K562 (cell line): ENCODE results near the gene CCM2. TPM values are rescaled to one million over a fixed set of nuclear protein-coding genes. Genes with fewer than 3 reads are reported as not detected.
A peak's percentile ranks its signal among the peaks of the same experiment; 100 is the strongest.

Experiments used
- BACH1 ChIP-seq: fragments of 200-800 bp; sonication (Bioruptor generic); IDR thresholded peaks from 2 replicates; pipeline ENCODE4 v1.6.1; 2016; ENCODE audit warnings: missing genetic modification characterization, missing compliant biosample characterization
- CEBPZ ChIP-seq: fragments of 150-350 bp; IDR thresholded peaks from 2 replicates; pipeline ENCODE4 v1.6.1; 2014; ENCODE audit warnings: low read depth, mild to moderate bottlenecking, low read length, borderline replicate concordance
- DIDO1 ChIP-seq: fragments of 450-650 bp; IDR thresholded peaks from 2 replicates; pipeline ENCODE4 v1.6.1; 2016; ENCODE audit warnings: low read depth, missing biosample characterization, missing genetic modification characterization
- ELF2 ChIP-seq: fragments of 250-450 bp; sonication (Bioruptor Pico); IDR thresholded peaks from 2 replicates; pipeline ENCODE4 v1.5.0; 2021; ENCODE audit warnings: mild to moderate bottlenecking
- GABPB2 ChIP-seq: fragments of 250-450 bp; sonication (Bioruptor Pico); conservative IDR thresholded peaks from 2 replicates; pipeline ENCODE4 v1.5.1; 2021; ENCODE audit warnings: mild to moderate bottlenecking
- GTF2E2 ChIP-seq: fragments of 200-800 bp; sonication (Bioruptor generic); IDR thresholded peaks from 2 replicates; pipeline ENCODE4 v1.6.1; 2016; ENCODE audit warnings: missing genetic modification characterization, missing compliant biosample characterization
- NCOA2 ChIP-seq, 2 experiments: fragments of 450-650 bp; IDR thresholded peaks; 2 replicates each; pipeline ENCODE4 v1.6.1; 2018; ENCODE audit warnings: mild to moderate bottlenecking in 2 of 2, moderate library complexity in 1 of 2; ENCODE audit not compliant: partially characterized antibody in 2 of 2
- NFE2L1 ChIP-seq: fragments of 450-650 bp; IDR thresholded peaks from 2 replicates; pipeline ENCODE4 v1.6.1; 2016; ENCODE audit warnings: missing genetic modification characterization, low read depth, mild to moderate bottlenecking, missing compliant biosample characterization, moderate library complexity, borderline replicate concordance
- NUFIP1 ChIP-seq: fragments of 450-650 bp; IDR thresholded peaks from 2 replicates; pipeline ENCODE4 v1.6.1; 2018; ENCODE audit not compliant: partially characterized antibody
- RBM15 ChIP-seq: fragments of 200-400 bp; formaldehyde crosslinking; IDR thresholded peaks from 2 replicates; pipeline ENCODE4 v1.6.1; 2018; ENCODE audit warnings: mild to moderate bottlenecking, low read length, moderate library complexity; ENCODE audit not compliant: insufficient read depth
- RFX7 ChIP-seq: fragments of 250-450 bp; sonication (Bioruptor Pico); IDR thresholded peaks from 2 replicates; pipeline ENCODE4 v1.5.1; 2021; ENCODE audit warnings: mild to moderate bottlenecking
- RNF2 ChIP-seq: sonication (generic); IDR thresholded peaks from 2 replicates; pipeline ENCODE4 v1.6.1; 2016
- SREBF2 ChIP-seq: sonication (generic); formaldehyde crosslinking; IDR thresholded peaks from 2 replicates; pipeline ENCODE4 v1.4.0; 2020; ENCODE audit warnings: mild to moderate bottlenecking, missing genetic modification reagents
- STAG1 ChIP-seq: sonication (generic); formaldehyde crosslinking; IDR thresholded peaks from 2 replicates; pipeline ENCODE4 v1.5.0; 2020; ENCODE audit warnings: missing genetic modification reagents, borderline replicate concordance
- TAF15 ChIP-seq: fragments of 200-400 bp; formaldehyde crosslinking; IDR thresholded peaks from 2 replicates; pipeline ENCODE4 v1.6.1; 2017; ENCODE audit warnings: mild to moderate bottlenecking, low read depth, low read length, moderate library complexity
- TAL1 ChIP-seq: fragments of 450-650 bp; IDR thresholded peaks from 2 replicates; pipeline ENCODE4 v1.6.1; 2016; ENCODE audit warnings: mild to moderate bottlenecking
- TFAM ChIP-seq: fragments of 250-450 bp; sonication (Bioruptor Pico); conservative IDR thresholded peaks from 2 replicates; pipeline ENCODE4 v1.5.0; 2021; ENCODE audit warnings: mild to moderate bottlenecking, moderate library complexity
- TGIF2 ChIP-seq: sonication (generic); formaldehyde crosslinking; IDR thresholded peaks from 2 replicates; pipeline ENCODE4 v1.8.1; 2022; ENCODE audit warnings: mild to moderate bottlenecking, missing genetic modification reagents, moderate library complexity
- USF2 ChIP-seq: sonication (generic); formaldehyde crosslinking; IDR thresholded peaks from 2 replicates; pipeline ENCODE4 v1.5.0; 2020; ENCODE audit warnings: missing genetic modification reagents
- YY1 ChIP-seq, 3 experiments: IDR thresholded peaks; 2 replicates each; pipeline ENCODE4 v1.6.1; 2011; ENCODE audit warnings: low read length in 2 of 3, mild to moderate bottlenecking in 2 of 3, moderate library complexity in 2 of 3, borderline replicate concordance in 1 of 3, control low read depth in 1 of 3, low read depth in 1 of 3; ENCODE audit not compliant: insufficient read depth in 3 of 3, insufficient replicate concordance in 2 of 3, control insufficient read depth in 1 of 3, insufficient read length in 1 of 3; ENCODE audit errors: extremely low read depth in 1 of 3
- ZNF197 ChIP-seq: fragments of 200-800 bp; sonication (Bioruptor generic); IDR thresholded peaks from 2 replicates; pipeline ENCODE4 v1.6.1; 2016; ENCODE audit warnings: low read depth, missing genetic modification characterization, missing compliant biosample characterization
- ZNF280A ChIP-seq: fragments of 450-650 bp; IDR thresholded peaks from 2 replicates; pipeline ENCODE4 v1.6.1; 2018; ENCODE audit warnings: mild to moderate bottlenecking, low read depth; ENCODE audit not compliant: partially characterized antibody
- ZNF583 ChIP-seq: fragments of 250-450 bp; sonication (Bioruptor Pico); IDR thresholded peaks from 2 replicates; pipeline ENCODE4 v1.4.0; 2020
- ZNF717 ChIP-seq: fragments of 250-450 bp; sonication (Bioruptor Pico); IDR thresholded peaks from 2 replicates; pipeline ENCODE4 v1.5.0; 2021
- ZNF766 ChIP-seq: fragments of 200-800 bp; sonication (Bioruptor generic); conservative IDR thresholded peaks from 2 replicates; pipeline ENCODE4 v1.6.1; 2016; ENCODE audit warnings: missing genetic modification characterization, missing compliant biosample characterization
- polyA plus RNA-seq, 8 experiments: library from polyadenylated mRNA; depleted of rRNA in 4 of 8; stranded (reverse) in 5 of 8; unstranded in 3 of 8; fragments of >200 nt; fragmentation: Nextera tagmentation in 2 of 8; fragmentation: Illumina TruSeq in 1 of 8; extraction: Ambion mirVana in 2 of 8; extraction: Trizol in 1 of 8; gene quantifications; 2 replicates each; pipeline versions ENCODE4 v1.2.1 to v1.2.3, GENCODE V29; 2011 to 2014; ENCODE audit warnings: inconsistent platforms in 1 of 8, missing spikeins in 1 of 8
- total RNA-seq, 7 experiments: library from RNA; depleted of rRNA in 6 of 7; stranded (reverse); fragments of >200 nt in 6 of 7; fragmentation: Illumina TruSeq in 2 of 7; extraction: Trizol in 2 of 7; gene quantifications; 2 replicates each; pipeline versions ENCODE4 v1.2.1 to v1.2.3, GENCODE V29; 2011 to 2021; ENCODE audit warnings: low replicate concordance in 1 of 7

CCM2 gene
- total and polyA plus RNA-seq, 9 of the 15 experiments (the other 6 are each of a cell fraction or from before 2014, with no cell fraction given): 0.41 to 38.6 (median 25.9) TPM

- TF ChIP-seq NFE2L1 (tag): no peak
- no peak for TF ChIP-seq ZNF197 (CRISPR knock-in tag)
- no peak for TF ChIP-seq GABPB2 (CRISPR knock-in tag)
- TF ChIP-seq DIDO1 (tag): no peak
- TF ChIP-seq RBM15: no peak
- TF ChIP-seq ELF2 (CRISPR knock-in tag): no peak
- no peak for TF ChIP-seq SREBF2 (CRISPR knock-in tag)
- TF ChIP-seq TAL1: peak; percentile 84
- TF ChIP-seq YY1 (IDR thresholded peaks at IDR 0.05; ENCODE audit: borderline replicate concordance in 1 of 3, control insufficient read depth in 1 of 3, extremely low read depth in 1 of 3, insufficient read depth in 3 of 3, insufficient read length in 1 of 3, insufficient replicate concordance in 2 of 3, low read depth in 1 of 3, low read length in 2 of 3): no peak
- no peak for TF ChIP-seq RNF2
- TF ChIP-seq RFX7 (CRISPR knock-in tag): no peak
- TF ChIP-seq ZNF717 (CRISPR knock-in tag): no peak
- no peak for TF ChIP-seq BACH1 (tag)
- TF ChIP-seq TFAM (CRISPR knock-in tag): no peak
- no peak for TF ChIP-seq CEBPZ
- TF ChIP-seq TAF15: no peak
- TF ChIP-seq TGIF2: no peak
- TF ChIP-seq NCOA2 (IDR thresholded peaks at IDR 0.05; ENCODE audit: partially characterized antibody in 2 of 2): no peak
- TF ChIP-seq STAG1 (CRISPR knock-in tag): no peak
- TF ChIP-seq ZNF766 (CRISPR knock-in tag): no peak
- no peak for TF ChIP-seq ZNF583 (CRISPR knock-in tag)
- no peak for TF ChIP-seq GTF2E2 (tag)
- no peak for TF ChIP-seq USF2 (CRISPR knock-in tag)
- no peak for TF ChIP-seq NUFIP1
- TF ChIP-seq ZNF280A: no peak
These were observed 1.2 kb downstream of the CCM2 start (continued) for GRCh38 chr7:45001138-45001694.
